Lower lobe of right lung (tissue), 2 donors: Measurements from ENCODE around the gene MBNL1. TPM values are rescaled to one million over a fixed set of nuclear protein-coding genes. Genes with fewer than 3 reads are reported as not detected.
A peak's percentile ranks its signal among the peaks of the same experiment; 100 is the strongest.

Experiments used
- ATAC-seq, 2 donors: fragments of 200-7000 bp; cut with Tn5 transposase; one replicate each; pipeline ENCODE4 v1.9.1; 2020 to 2022; ENCODE audit warnings: mild to moderate bottlenecking in 2 of 2, moderate library complexity in 2 of 2
- DNase-seq: peaks from one replicate; pipeline ENCODE4 v3.0.0-alpha.2; 2020
- H3K27ac ChIP-seq: fragments of 200-600 bp; one replicate; pipeline ENCODE4 v1.8.0; 2022
- H3K27me3 ChIP-seq: fragments of 200-600 bp; one replicate; pipeline ENCODE4 v1.8.0; 2022; ENCODE audit warnings: low read depth
- H3K36me3 ChIP-seq: fragments of 200-600 bp; one replicate; pipeline ENCODE4 v1.8.0; 2022; ENCODE audit warnings: mild to moderate bottlenecking
- H3K4me1 ChIP-seq: fragments of 200-600 bp; one replicate; pipeline ENCODE4 v1.8.0; 2022
- H3K4me3 ChIP-seq: fragments of 200-600 bp; one replicate; pipeline ENCODE4 v1.8.0; 2022; ENCODE audit warnings: mild to moderate bottlenecking
- H3K9me3 ChIP-seq: fragments of 200-600 bp; one replicate; pipeline ENCODE4 v1.8.0; 2022
- intact Hi-C: fragments of 100-400 bp; cut with DNase I; formaldehyde crosslinking; loops from one replicate; pipeline ENCODE4 v1.11.0; 2022
- total RNA-seq: library from RNA; stranded (reverse); fragmentation: NEBNext Ultra II Directional; extraction: Animal tissue kit (Norgen Biotek cat#: 25700); gene quantifications from one replicate; pipeline ENCODE4 v1.2.1, GENCODE V29; 2021
- TF ChIP-seq, protein P1 (sequence below): fragments of 200-600 bp; IDR thresholded peaks from one replicate; pipeline ENCODE4 v1.8.0; 2022; ENCODE audit warnings: antibody characterized with exemption, mild to moderate bottlenecking
- donor health status: DM: no; HTN: yes; CAD: no; lungs with severe emphysema.

Gene MBNL1
- total RNA-seq, 1 donor from 2014 or later = 235 TPM

DNA sequence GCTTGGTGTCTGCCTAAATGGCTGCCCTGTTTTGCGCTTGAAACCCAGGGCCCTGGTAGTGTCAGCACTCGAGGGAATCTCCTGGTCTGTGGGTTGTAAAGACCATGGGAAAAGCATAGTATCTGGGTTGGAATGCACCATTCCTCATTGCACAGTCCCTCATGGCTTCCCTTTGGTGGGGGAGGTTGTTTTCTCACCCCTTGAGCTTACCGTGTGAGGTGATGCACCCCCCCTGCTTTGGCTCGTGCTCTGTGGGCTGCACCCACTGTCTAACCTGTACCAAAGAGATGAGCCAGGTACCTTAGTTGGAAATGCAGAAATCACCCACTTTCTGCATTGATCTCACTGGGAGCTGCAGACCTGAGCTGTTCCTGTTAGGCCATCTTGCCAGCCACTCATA lies 104.7 kb downstream of the MBNL1 start:
- Histone ChIP-seq H3K9me3 (no peaks in the 10 kb centered on the region), H3K4me3 (no peak overlapping the region), H3K27me3 (no peaks in the 10 kb centered on the region), H3K27ac (no peak overlapping the region), H3K4me1 (peaks cover 52% of the 10 kb centered on the region), H3K36me3 (peaks cover 3% of the 10 kb centered on the region)
- DNase-seq (no peak), ATAC-seq (peak in 1 of 2 donors; percentile 32)
- intact Hi-C loops = no loop called here
- TF ChIP-seq, protein P1, sequence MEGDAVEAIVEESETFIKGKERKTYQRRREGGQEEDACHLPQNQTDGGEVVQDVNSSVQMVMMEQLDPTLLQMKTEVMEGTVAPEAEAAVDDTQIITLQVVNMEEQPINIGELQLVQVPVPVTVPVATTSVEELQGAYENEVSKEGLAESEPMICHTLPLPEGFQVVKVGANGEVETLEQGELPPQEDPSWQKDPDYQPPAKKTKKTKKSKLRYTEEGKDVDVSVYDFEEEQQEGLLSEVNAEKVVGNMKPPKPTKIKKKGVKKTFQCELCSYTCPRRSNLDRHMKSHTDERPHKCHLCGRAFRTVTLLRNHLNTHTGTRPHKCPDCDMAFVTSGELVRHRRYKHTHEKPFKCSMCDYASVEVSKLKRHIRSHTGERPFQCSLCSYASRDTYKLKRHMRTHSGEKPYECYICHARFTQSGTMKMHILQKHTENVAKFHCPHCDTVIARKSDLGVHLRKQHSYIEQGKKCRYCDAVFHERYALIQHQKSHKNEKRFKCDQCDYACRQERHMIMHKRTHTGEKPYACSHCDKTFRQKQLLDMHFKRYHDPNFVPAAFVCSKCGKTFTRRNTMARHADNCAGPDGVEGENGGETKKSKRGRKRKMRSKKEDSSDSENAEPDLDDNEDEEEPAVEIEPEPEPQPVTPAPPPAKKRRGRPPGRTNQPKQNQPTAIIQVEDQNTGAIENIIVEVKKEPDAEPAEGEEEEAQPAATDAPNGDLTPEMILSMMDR = no peak

DNA sequence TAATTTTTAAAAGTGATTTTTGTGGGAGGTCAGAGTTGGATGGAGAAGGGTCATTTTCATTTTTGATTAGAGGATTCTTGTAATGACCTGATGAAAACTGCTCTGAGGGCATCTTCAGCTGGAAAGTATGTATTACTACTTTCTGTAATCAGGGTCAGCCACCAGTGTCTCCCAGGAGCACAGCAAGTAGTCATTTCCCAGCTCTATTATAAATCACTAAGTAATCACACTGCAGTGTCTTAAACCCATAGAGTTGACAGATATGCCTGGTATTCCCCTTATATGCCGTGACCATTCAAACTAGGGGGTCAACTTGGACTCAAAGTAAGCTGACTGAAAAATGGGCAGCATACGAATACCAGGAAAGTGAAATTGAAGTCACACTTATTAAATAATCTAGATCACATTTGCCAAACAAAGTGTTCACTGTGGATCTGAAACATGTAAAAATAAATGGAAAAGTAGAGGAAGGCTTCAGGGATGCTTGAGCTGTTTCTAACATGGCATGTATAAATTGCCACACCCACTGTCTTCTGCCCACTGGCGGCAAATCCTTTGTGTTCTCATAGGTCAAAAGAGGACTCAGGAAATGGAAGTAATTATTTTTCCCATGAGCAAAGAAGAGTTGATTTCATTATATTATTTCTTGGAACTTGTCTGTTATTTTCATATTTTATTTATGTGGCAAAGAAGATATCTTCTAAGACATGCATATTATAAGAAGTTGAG lies 105.7 kb downstream of the MBNL1 start:
- no peak for DNase-seq
- intact Hi-C loops = no loop called here
- H3K9me3 ChIP-seq = no peaks in the 10 kb centered on the region
- H3K27ac ChIP-seq = no peak overlapping the region
- ATAC-seq = peak in 1 of 2 donors; percentile 20
- no peak overlapping the region for H3K4me3 ChIP-seq
- TF ChIP-seq, protein P1 = no peak
- peaks cover 51% of the 10 kb centered on the region for H3K4me1 ChIP-seq
- H3K27me3 ChIP-seq = no peaks in the 10 kb centered on the region
- peaks cover 3% of the 10 kb centered on the region for H3K36me3 ChIP-seq

DNA sequence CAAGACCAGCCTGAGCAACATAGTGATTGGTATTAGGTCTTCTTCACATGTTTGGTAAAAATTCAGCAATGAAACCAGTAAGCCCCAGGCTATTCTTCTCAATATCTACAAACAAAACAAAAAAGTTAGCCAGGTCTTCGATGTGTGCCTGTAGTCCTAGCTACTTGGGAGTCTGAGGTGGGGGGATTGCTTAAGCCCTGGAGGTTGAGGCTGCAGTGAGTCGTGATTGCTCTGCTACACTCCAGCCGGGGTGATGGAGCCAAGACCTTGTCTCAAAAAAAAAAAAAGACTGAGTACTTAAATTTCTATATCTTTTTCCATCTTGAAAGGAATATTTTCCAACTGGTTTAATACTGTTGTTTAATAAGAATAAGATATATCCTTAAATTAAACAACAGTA lies 106.8 kb downstream of the MBNL1 start:
- DNase-seq (no peak), ATAC-seq (no peak)
- Histone ChIP-seq H3K9me3 (no peaks in the 10 kb centered on the region), H3K36me3 (peaks cover 3% of the 10 kb centered on the region), H3K27ac (no peak overlapping the region), H3K4me3 (no peak overlapping the region), H3K27me3 (no peaks in the 10 kb centered on the region), H3K4me1 (peaks cover 54% of the 10 kb centered on the region)
- intact Hi-C loops = no loop called here
- TF ChIP-seq, protein P1 = no peak

DNA sequence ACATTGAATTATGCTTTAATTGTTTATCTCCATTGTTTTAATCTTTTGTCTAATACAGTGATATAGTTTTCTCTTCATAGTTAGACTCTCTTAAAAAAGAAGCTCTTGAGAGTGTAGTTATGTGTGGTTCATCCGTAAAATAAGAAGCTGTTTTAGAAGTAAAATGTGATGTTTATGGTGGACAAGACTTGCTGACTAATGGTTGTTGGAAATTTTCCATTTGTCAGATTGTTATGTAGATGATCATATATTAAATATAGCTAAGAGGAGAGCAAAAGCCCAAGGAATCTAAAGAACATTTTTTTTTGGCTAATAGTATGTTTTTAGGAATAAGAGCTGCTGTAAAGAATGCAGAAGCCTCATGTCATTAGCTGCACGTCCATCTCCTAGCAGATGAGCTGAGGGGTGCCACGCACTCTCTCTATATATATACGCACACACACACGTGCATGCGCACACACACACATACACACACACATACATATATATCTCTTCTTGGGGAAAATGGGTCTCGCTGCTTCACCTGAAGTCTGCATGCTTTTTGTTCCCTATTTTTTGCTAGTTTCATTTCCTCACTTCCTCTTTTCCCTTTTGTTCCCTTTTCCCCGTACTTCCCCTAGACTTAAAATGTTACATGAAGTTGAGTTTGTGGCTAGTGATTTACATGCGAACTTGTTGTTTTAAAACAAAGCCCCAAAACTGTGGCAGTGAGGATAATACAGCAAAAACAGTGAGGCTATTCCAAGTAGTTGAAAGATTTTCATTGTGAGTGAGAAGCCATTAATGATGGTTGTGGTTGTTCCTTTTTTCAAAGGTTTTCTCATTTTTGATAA lies 107.8 kb downstream of the MBNL1 start:
- peak; percentile 46 for DNase-seq
- intact Hi-C loops = no loop called here
- no peak overlapping the region for H3K4me3 ChIP-seq
- TF ChIP-seq, protein P1 = no peak
- peaks cover 3% of the 10 kb centered on the region for H3K36me3 ChIP-seq
- H3K27me3 ChIP-seq = no peaks in the 10 kb centered on the region
- H3K9me3 ChIP-seq = no peaks in the 10 kb centered on the region
- peak overlapping the region; percentile 52 for H3K27ac ChIP-seq
- ATAC-seq = peak; percentile 29 to 74
- peaks cover 65% of the 10 kb centered on the region for H3K4me1 ChIP-seq

DNA sequence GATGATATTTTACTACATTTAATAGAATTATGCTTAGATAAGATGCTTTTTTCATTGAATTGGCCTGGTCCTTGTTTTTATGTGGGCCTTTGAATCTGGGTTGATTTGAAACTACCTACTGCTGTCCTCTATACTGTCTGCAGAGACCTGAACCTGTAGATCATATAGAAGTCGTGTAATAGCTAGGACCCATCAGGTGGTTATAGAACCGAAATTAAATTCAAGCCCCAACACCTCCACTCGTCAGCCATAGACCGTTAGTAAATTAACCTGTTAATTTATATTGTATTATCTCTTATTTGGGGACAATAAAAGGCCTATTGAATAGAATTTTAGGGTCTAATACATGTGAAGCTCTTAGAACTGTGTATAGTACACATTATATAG lies 108.4 kb downstream of the MBNL1 start:
- intact Hi-C loops = no loop called here
- H3K9me3 ChIP-seq = no peaks in the 10 kb centered on the region
- H3K27me3 ChIP-seq = no peaks in the 10 kb centered on the region
- DNase-seq = no peak
- peaks cover 70% of the 10 kb centered on the region for H3K4me1 ChIP-seq
- ATAC-seq = no peak
- TF ChIP-seq, protein P1 = no peak
- H3K4me3 ChIP-seq = no peak overlapping the region
- peaks cover 1% of the 10 kb centered on the region for H3K36me3 ChIP-seq
- peak overlapping the region; percentile 52 for H3K27ac ChIP-seq
